Brain microvascular endothelial cell (primary cell): Measurements from ENCODE around the gene CAMTA1.

Experiments
- DNase-seq: peaks from one replicate; pipeline ENCODE4 v3.0.0-alpha.2; 2020
- H3K27ac ChIP-seq: fragments of 250-450 bp; sonication (Bioruptor Pico); 2 replicates; pipeline ENCODE4 v1.5.1; 2020; ENCODE audit warnings: mild to moderate bottlenecking, moderate library complexity
- H3K27me3 ChIP-seq: fragments of 250-450 bp; sonication (Bioruptor Pico); replicated peaks from 2 replicates; pipeline ENCODE4 v1.5.1; 2020; ENCODE audit warnings: mild to moderate bottlenecking
- H3K36me3 ChIP-seq: fragments of 250-450 bp; sonication (Bioruptor Pico); replicated peaks from 2 replicates; pipeline ENCODE4 v1.5.1; 2020; ENCODE audit warnings: mild to moderate bottlenecking
- H3K4me3 ChIP-seq: 2 replicates; pipeline ENCODE4 v1.5.1; 2011; ENCODE audit warnings: low read depth, mild to moderate bottlenecking, control low read depth, low read length, moderate library complexity
- CTCF ChIP-seq: IDR thresholded peaks from 2 replicates; pipeline ENCODE4 v1.5.1; 2011; ENCODE audit warnings: low read depth, mild to moderate bottlenecking, moderate library complexity, low read length, control low read depth, inconsistent platforms; ENCODE audit errors: missing control alignments
- in situ Hi-C: cut with HindIII; loops from 2 replicates; pipeline ENCODE4 v1.10.0; 2017; ENCODE audit warnings: low sequenced_read_pairs, low pct_ligation_motif_present

CAMTA1 gene

GRCh38 chr1:7509598-7509997 lies 724.3 kb downstream of the CAMTA1 start:
- DNase-seq: no peak
- H3K36me3 ChIP-seq: no peaks in the 10 kb centered on the region
- TF ChIP-seq CTCF: no peak
- in situ Hi-C loops: no loop called here
- no peak overlapping the region for H3K27ac ChIP-seq
- no peak overlapping the region for H3K4me3 ChIP-seq
- H3K27me3 ChIP-seq: no peaks in the 10 kb centered on the region

GRCh38 chr1:7510389-7510931 lies 725.2 kb downstream of the CAMTA1 start:
- Histone ChIP-seq H3K4me3 (no peak overlapping the region), H3K27me3 (no peaks in the 10 kb centered on the region), H3K36me3 (no peaks in the 10 kb centered on the region), H3K27ac (no peak overlapping the region)
- TF ChIP-seq CTCF: no peak
- in situ Hi-C loops: no loop called here
- DNase-seq: no peak

GRCh38 chr1:7511381-7511780 lies 726.1 kb downstream of the CAMTA1 start:
- H3K27me3 ChIP-seq: no peaks in the 10 kb centered on the region
- in situ Hi-C loops: no loop called here
- DNase-seq: no peak
- no peak overlapping the region for H3K27ac ChIP-seq
- TF ChIP-seq CTCF: no peak
- no peak overlapping the region for H3K4me3 ChIP-seq
- H3K36me3 ChIP-seq: no peaks in the 10 kb centered on the region

- H3K27me3 ChIP-seq: no peaks in the 10 kb centered on the region
- H3K27ac ChIP-seq: no peak overlapping the region
- H3K4me3 ChIP-seq: no peak overlapping the region
- in situ Hi-C loops: no loop called here
- no peak for TF ChIP-seq CTCF
- no peaks in the 10 kb centered on the region for H3K36me3 ChIP-seq
- DNase-seq: no peak
Observed at GRCh38 chr1:7513081-7513480, 727.8 kb downstream of the CAMTA1 start.

- H3K27ac ChIP-seq: no peak overlapping the region
- no peaks in the 10 kb centered on the region for H3K36me3 ChIP-seq
- in situ Hi-C loops: no loop called here
- DNase-seq: no peak
- no peak overlapping the region for H3K4me3 ChIP-seq
- no peaks in the 10 kb centered on the region for H3K27me3 ChIP-seq
- TF ChIP-seq CTCF: no peak
Observed at GRCh38 chr1:7515175-7515574, 729.9 kb downstream of the CAMTA1 start.

- no peaks in the 10 kb centered on the region for H3K36me3 ChIP-seq
- no peak for DNase-seq
- no peak overlapping the region for H3K4me3 ChIP-seq
- H3K27me3 ChIP-seq: no peaks in the 10 kb centered on the region
- in situ Hi-C loops: no loop called here
- no peak for TF ChIP-seq CTCF
- H3K27ac ChIP-seq: no peak overlapping the region
Observed at GRCh38 chr1:7515904-7516303, 730.6 kb downstream of the CAMTA1 start.
